Suppressor macrophage (primary cell): ENCODE measurements around the gene OR2T8.

Experiments used
- DNase-seq, 4 experiments: peaks; one replicate each; pipeline ENCODE4 v3.0.0-alpha.2; 2020 to 2022

Gene OR2T8

DNA sequence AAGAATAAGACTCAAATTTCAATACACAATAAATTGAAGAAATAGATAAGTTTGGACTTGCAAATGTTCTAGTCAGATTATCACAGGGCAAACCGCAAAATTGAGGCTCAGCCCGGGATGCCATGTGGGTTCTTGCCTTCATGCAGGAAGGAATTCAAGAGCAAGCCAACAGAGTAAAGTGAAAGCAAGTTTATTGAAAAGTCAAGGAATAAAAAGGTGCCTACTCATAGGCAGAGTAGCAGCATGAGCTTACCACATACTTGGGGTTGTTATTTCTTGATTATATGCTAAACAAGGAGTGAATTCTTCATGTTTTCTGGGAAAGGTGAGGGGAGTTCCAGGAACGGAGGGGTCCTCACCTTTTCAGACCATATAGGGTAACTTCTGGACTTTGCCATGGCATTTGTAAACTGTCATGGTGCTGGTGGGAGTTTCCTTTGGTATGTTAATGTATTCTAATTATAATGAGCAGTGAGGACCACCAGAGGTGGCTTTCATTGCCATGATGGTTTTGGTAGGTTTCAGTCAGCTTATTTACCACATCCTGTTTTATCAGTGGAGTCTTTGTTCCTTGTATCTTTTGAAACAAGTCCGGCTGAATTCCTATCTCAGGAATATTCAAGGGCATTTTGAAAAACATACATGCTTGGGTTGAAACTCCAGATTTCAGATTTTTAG lies 43.0 kb downstream of the OR2T8 start:
- no peak for DNase-seq

GRCh38 chr1:247964933-247965332 lies 44.9 kb downstream of the OR2T8 start, which contains the start of gene OR2AK2:
TSS of gene OR2AK2 (plus strand) at chr1:247965233. CDS start at chr1:247965377, 144 bp downstream.
- no peak for DNase-seq

GRCh38 chr1:247966532-247967204 lies 46.6 kb downstream of the OR2T8 start:
- peak; percentile 1 to 44 (median 11) for DNase-seq
